ENCODE results near the gene ANO6.

DNA sequence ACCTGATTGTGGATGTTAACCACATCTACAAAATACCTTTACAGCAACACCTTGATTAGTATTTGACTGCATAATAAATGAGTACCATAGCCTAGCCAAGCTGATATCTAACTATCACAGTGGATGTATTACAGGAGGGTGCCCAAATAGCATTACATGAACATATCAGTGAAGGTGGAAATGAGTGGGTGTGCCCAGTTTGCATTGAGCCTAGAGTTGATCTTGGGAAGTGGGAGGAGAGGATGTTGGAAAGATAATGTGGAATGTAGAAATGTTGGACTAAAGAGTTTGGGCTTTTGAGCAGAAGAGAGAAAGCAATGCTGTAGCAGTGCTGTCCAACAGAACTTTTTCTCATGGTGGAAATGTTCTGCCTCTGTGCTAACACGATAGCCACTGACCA, 98.9 kb downstream of the ANO6 start:
- TF ChIP-seq, protein P1, sequence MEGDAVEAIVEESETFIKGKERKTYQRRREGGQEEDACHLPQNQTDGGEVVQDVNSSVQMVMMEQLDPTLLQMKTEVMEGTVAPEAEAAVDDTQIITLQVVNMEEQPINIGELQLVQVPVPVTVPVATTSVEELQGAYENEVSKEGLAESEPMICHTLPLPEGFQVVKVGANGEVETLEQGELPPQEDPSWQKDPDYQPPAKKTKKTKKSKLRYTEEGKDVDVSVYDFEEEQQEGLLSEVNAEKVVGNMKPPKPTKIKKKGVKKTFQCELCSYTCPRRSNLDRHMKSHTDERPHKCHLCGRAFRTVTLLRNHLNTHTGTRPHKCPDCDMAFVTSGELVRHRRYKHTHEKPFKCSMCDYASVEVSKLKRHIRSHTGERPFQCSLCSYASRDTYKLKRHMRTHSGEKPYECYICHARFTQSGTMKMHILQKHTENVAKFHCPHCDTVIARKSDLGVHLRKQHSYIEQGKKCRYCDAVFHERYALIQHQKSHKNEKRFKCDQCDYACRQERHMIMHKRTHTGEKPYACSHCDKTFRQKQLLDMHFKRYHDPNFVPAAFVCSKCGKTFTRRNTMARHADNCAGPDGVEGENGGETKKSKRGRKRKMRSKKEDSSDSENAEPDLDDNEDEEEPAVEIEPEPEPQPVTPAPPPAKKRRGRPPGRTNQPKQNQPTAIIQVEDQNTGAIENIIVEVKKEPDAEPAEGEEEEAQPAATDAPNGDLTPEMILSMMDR (conservative IDR thresholded peaks at IDR 0.05): no peak
- TF ChIP-seq ZFX (IDR thresholded peaks at IDR 0.05): no peak
